Astrocyte of the cerebellum (primary cell): Measurements from ENCODE around the gene FGF1.

ENCODE experiments used
- DNase-seq: peaks from one replicate; pipeline ENCODE4 v3.0.0-alpha.2; 2011; ENCODE audit warnings: low read depth
- H3K4me3 ChIP-seq: 2 replicates; pipeline ENCODE4 v1.5.1; 2011; ENCODE audit warnings: mild to moderate bottlenecking, low read depth, low read length, moderate library complexity
- in situ Hi-C: cut with HindIII; loops from 2 replicates; pipeline ENCODE4 v1.10.0; 2017; ENCODE audit warnings: low sequenced_read_pairs
- TF ChIP-seq, protein P1 (sequence below): IDR thresholded peaks from 2 replicates; pipeline ENCODE4 v1.5.1; 2012; ENCODE audit warnings: low read length, low read depth, moderate library complexity, mild to moderate bottlenecking; ENCODE audit errors: missing control alignments

FGF1 gene

DNA sequence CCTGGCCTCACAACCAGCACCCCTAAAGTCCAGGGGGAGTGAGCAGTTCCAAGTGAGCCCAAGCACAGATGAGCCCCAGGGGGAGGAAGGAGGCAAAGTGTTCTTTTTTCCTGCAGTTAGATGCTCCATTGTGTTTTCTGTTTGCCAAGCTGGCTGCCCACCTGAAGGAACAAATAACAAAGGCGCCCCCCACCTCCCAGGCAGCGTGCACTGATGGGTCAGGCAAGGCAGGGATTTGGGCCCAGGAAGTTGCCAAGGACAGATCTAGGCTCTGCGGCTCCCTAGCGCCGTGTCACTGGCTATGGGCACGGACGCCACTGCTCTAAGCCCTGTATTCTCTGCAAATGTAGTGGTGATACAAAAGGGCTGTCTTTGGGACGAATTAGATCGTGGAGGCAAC lies 21.8 kb downstream of the FGF1 start:
- in situ Hi-C loops = no loop called here
- no peak for DNase-seq
- TF ChIP-seq, protein P1, sequence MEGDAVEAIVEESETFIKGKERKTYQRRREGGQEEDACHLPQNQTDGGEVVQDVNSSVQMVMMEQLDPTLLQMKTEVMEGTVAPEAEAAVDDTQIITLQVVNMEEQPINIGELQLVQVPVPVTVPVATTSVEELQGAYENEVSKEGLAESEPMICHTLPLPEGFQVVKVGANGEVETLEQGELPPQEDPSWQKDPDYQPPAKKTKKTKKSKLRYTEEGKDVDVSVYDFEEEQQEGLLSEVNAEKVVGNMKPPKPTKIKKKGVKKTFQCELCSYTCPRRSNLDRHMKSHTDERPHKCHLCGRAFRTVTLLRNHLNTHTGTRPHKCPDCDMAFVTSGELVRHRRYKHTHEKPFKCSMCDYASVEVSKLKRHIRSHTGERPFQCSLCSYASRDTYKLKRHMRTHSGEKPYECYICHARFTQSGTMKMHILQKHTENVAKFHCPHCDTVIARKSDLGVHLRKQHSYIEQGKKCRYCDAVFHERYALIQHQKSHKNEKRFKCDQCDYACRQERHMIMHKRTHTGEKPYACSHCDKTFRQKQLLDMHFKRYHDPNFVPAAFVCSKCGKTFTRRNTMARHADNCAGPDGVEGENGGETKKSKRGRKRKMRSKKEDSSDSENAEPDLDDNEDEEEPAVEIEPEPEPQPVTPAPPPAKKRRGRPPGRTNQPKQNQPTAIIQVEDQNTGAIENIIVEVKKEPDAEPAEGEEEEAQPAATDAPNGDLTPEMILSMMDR = no peak
- no peak overlapping the region for H3K4me3 ChIP-seq

DNA sequence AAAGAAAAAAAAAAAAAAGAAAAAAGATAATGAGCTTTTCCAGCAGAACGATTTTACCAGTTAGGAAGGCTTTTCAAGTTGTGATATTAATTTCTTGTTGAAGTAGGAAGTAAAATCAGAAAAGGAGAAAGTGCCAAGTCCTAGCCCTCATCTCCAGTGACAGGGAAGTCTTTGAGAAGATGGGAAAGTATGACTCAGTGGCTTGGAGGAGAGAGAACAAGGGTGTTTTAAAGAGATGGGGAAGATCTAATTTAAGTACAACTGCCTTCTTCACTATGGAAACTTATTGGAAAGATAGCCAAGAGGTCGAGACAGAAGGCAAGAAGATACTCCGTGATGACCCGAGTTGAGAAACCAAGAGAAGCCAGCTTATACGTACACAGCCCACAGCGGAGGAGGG lies 22.6 kb downstream of the FGF1 start:
- DNase-seq = no peak
- in situ Hi-C loops = no loop called here
- TF ChIP-seq, protein P1 = no peak
- no peak overlapping the region for H3K4me3 ChIP-seq

DNA sequence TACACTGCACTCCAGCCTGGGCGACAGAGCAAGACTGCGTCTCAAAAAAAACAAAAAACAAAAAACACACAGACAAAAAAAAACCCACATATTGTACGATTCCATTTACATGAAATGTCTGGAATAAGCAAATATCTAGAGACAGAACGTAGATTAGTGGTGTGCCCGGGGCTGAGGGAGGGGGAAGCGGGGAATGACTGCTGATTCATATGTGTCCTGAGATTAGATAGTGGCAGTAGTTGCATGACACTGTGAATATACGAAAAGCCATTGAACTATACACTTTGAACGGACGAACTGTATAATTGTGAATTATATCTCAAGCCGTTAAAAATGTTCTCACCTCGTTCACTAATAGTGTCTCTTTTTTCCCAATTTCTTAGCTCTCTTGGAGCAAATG lies 23.9 kb downstream of the FGF1 start:
- no peak for DNase-seq
- TF ChIP-seq, protein P1 = no peak
- no peak overlapping the region for H3K4me3 ChIP-seq
- in situ Hi-C loops = no loop called here

DNA sequence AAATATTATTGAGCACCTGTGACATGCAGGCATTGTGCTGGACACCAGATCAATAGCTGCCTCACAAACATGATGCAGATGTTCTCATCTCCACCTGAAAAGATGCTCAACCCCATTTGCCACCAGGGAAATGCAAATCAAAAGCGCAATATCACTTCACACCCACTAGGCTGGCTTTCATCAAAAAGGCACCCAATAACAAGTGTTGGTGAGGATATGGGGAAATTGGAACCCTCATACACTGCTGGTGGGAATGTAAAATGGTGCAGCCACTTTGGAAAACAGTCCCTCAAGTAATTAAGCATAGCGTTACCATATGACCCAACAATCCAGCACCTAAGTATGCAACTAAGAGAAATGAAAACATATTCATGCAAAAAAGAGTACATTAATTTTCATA lies 24.7 kb downstream of the FGF1 start:
- no peak for DNase-seq
- H3K4me3 ChIP-seq = no peak overlapping the region
- TF ChIP-seq, protein P1 = no peak
- in situ Hi-C loops = no loop called here

DNA sequence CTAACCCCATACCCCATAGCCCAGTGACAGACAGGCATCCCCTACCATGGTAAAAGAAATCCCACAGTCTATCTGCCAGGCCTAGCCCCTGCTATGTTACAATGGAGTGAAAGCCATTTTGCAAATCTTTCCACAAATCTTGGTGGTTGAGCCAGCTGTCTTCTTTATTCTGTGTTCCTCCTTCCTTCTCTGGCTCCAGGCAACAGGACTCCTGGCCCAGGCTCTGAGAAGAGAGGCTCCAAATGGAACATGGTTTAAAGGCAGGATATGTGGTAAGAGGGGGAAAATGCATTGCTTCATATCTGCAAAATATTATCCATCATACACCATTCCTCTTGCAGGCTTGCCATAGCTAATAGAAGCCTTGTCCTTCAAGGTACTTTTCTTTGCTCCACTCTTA lies 25.2 kb downstream of the FGF1 start:
- H3K4me3 ChIP-seq = no peak overlapping the region
- in situ Hi-C loops = no loop called here
- DNase-seq = no peak
- TF ChIP-seq, protein P1 = no peak

DNA sequence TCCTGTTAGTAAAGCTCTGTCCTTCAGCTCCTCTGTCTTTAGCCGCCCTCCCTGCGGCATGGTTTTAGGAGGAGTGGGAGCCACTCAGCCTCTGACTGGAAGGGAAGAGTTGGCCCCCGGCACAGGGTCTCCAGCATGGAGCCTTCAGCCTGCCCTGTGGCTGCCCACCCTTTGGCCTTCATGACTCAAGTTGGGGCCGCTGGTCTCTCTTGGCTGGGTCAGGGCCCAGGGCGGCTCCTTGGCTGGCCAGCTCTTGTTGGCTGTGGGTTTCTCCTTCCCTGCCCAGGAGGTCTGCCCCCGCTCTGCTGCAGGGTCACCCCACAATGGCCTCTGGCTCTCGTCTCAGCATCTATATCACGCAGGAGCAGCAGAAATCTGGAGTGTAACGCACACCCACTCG lies 25.7 kb downstream of the FGF1 start:
- TF ChIP-seq, protein P1 = no peak
- H3K4me3 ChIP-seq = no peak overlapping the region
- in situ Hi-C loops = no loop called here
- DNase-seq = no peak

DNA sequence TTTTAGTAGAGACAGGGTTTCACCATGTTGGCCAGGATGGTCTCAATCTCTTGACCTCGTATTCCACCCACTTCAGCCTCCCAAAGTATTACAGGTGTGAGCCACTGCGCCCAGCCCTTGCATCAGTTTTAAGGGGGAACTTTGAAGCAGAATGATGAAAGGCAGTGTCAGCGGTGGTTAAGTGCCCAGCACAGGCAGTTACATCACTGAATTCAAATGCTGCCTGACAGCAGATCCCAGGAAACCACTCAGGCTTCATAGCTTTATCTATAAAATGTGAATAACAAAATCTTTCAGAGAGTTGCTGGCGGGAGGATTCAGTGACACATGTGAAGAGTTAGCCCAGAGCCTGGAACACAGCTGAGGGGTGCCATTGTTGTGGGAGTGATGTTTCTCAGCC lies 26.5 kb downstream of the FGF1 start:
- H3K4me3 ChIP-seq = no peak overlapping the region
- TF ChIP-seq, protein P1 = no peak
- no peak for DNase-seq
- in situ Hi-C loops = no loop called here
